ACHN (cell line): ENCODE data around the gene PTBP1.
A peak's percentile ranks its signal among the peaks of the same experiment; 100 is the strongest.

Source experiments
- DNase-seq: peaks from one replicate; pipeline ENCODE4 v3.0.0-alpha.2; 2015
- in situ Hi-C: cut with HindIII; loops from 2 replicates; pipeline ENCODE4 v1.10.0; 2017; ENCODE audit warnings: low sequenced_read_pairs, low pct_ligation_motif_present, low pct_unique_long_range_greater_than_20kb

The PTBP1 gene

GRCh38 chr19:796692-797527, at the start of gene PTBP1:
PTBP1 (plus strand) TSS chr19:797452; CDS start chr19:797498, 46 bp downstream.
- DNase-seq: peak; percentile 99
- in situ Hi-C loops: no loop called here

GRCh38 chr19:748274-748598, 49.0 kb upstream of the PTBP1 start:
- in situ Hi-C loops: no loop called here

GRCh38 chr19:749811-750210, 47.4 kb upstream of the PTBP1 start:
- DNase-seq: no peak
- in situ Hi-C loops: no loop called here

More at GRCh38 chr19:748274-748598, 49.0 kb upstream of the PTBP1 start:
- no peak for DNase-seq

- in situ Hi-C loops: no loop called here
- no peak for DNase-seq
Observed at GRCh38 chr19:750640-751423, 46.4 kb upstream of the PTBP1 start, which contains the start of gene MISP. MISP (plus strand) TSS chr19:751112; CDS start chr19:756947, 5,835 bp downstream.

DNA sequence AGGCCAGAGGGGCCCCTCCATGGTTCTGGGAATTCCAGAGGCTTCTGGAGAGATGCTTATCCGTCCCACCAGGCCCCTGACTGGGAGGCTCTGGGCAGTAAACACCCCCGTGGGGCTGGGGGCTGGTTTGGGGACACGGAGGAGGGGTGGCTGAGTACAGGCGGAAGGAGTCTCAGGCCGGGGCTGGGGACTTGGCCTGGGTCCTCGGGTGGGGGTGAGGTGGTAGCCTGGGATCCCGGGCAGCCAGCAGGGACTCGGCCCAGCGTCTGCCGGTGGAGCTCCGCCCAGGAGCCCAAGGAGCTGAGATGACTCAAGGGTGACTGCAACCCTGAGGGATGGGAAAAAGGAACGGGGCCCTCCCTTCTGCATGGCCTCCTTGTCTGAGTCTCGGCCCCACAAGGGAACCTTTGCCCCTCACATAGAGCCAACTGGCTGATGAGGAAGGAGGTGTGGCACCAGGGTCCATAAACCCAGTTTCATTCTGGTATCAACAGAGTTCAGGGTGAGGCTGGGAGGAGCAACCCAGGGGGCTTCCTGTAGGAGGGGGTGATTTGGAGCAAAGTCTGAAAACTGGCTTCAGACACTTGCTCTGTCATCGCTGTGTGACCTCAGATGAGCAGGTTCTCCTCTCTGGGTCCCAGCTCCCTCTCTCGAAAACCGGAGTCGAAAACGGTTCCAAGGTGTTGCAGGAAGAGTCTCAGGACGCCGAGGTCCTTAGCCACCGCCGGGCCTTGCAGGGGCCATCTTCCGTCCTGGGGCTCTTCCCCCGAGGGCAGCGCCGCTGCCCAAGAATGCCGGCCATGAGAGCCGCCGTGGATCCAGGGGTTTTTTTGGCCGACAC, 45.5 kb upstream of the PTBP1 start:
- in situ Hi-C loops: no loop called here
- peak; percentile 79 for DNase-seq

DNA sequence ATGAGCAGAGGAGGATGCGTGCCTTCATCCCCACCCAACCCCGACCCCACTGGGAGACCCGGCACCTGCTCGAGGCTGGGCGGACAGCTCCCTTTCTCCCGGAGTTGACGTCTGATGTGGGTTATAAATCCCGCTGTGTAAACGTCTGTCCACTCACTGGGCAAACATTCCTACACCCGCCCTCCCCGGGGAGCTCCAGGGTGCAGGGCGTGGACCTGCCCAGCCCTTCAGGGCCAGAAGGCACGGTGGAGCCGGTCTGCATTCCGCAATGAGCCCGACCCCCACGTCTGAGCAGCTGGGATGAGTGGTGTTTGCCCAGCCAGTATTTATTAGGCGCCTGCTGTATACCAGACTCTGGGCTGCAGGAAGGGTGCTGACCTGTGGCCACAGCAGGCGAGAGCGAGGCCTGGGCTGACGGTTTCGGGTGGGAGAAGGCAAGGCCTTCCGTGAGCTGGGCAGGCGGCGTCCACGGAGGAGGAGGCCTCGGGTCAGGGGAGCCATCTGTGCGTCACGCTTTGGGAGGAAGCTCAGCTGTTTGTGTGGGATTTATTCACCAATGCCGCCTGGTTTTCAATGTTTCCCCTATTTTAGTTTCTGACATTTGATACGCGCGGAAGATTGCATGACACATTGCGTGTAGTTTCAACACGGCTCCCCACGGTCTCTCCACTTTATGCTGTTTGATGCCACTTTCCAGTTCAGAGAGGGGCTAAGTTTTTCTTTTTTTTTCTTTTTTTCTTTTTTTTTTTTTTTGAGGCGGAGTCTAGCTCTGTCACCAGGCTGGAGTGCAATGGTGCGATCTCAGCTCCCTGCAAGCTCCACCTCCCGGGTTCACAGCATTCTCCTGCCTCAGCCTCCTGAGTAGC, 44.4 kb upstream of the PTBP1 start:
- DNase-seq: peak; percentile 91
- in situ Hi-C loops: no loop called here

DNA sequence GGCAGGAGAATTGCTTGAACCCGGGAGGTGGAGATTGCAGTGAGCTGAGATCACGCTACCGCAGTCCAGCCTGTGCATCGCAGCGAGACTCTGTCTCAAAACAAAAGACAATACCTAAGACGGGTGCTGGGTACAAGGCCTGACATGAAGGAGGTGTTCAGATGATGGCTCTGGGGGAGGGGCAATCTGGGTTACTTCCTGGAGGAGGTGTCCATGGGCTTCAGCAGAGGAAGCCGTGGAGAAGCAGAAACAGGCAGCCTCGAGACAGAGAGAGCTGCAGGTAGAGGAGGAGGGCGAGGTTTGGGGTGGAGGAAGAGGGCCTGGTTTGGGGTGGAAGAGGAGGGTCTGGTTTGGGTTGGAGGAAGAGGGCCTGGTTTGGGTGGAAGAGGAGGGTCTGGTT, 42.7 kb upstream of the PTBP1 start:
- in situ Hi-C loops: no loop called here
- no peak for DNase-seq

- in situ Hi-C loops: no loop called here
- no peak for DNase-seq
Observed at GRCh38 chr19:755063-755462, 42.2 kb upstream of the PTBP1 start.

GRCh38 chr19:756236-756635, 41.0 kb upstream of the PTBP1 start:
- in situ Hi-C loops: no loop called here
- peak; percentile 7 for DNase-seq

DNA sequence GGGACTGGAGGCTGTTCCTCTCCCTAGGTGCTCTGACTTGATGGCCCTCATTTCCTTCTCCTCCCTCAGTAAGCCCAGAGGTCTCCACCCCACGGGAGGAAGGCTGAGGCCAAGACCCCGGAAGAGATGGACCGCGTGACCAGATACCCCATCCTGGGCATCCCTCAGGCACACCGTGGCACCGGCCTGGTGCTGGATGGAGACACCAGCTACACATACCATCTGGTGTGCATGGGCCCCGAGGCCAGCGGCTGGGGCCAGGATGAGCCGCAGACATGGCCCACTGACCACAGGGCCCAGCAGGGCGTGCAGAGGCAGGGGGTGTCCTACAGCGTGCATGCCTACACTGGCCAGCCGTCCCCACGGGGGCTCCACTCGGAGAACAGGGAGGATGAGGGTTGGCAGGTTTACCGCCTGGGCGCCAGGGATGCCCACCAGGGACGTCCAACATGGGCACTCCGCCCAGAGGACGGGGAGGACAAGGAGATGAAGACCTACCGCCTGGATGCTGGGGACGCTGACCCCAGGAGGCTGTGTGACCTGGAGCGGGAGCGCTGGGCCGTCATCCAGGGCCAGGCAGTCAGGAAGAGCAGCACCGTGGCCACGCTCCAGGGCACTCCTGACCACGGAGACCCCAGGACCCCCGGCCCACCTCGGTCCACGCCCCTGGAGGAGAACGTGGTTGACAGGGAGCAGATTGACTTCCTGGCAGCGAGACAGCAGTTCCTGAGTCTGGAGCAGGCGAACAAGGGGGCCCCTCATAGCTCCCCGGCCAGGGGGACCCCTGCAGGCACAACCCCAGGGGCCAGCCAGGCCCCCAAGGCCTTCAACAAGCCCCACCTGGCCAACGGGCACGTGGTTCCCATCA, 40.2 kb upstream of the PTBP1 start:
- in situ Hi-C loops: no loop called here
- DNase-seq: no peak

DNA sequence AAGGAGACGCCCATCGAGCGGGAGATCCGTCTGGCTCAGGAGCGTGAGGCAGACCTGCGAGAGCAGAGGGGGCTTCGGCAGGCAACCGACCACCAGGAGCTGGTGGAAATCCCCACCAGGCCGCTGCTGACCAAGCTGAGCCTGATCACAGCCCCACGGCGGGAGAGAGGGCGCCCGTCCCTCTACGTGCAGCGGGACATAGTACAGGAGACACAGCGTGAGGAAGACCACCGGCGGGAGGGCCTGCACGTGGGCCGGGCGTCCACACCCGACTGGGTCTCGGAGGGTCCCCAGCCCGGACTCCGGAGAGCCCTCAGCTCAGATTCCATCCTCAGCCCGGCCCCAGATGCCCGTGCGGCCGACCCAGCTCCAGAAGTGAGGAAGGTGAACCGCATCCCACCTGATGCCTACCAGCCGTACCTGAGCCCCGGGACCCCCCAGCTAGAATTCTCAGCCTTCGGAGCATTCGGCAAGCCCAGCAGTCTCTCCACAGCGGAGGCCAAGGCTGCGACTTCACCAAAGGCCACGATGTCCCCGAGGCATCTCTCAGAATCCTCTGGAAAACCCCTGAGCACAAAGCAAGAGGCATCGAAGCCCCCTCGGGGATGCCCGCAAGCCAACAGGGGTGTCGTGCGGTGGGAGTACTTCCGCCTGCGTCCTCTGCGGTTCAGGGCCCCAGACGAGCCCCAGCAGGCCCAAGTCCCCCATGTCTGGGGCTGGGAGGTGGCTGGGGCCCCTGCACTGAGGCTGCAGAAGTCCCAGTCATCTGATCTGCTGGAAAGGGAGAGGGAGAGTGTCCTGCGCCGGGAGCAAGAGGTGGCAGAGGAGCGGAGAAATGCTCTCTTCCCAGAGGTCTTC, 39.2 kb upstream of the PTBP1 start:
- in situ Hi-C loops: no loop called here
- no peak for DNase-seq

DNA sequence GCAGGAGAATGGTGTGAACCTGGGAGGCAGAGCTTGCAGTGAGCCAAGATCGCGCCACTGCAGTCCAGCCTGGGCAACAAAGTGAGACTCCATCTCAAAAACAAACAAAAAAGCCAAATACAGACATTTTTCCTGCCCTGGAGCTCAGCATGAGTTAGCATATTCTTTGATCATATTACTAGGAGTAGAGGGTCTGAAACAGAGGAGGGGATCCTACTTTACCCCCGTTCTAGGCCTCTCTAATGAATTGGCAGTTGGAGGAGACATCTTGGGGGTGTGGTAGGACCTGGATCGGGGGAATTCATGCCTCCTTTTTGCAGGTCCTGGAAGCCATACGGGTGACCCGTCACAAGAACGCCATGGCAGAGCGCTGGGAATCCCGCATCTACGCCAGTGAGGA, 34.1 kb upstream of the PTBP1 start:
- in situ Hi-C loops: no loop called here

DNA sequence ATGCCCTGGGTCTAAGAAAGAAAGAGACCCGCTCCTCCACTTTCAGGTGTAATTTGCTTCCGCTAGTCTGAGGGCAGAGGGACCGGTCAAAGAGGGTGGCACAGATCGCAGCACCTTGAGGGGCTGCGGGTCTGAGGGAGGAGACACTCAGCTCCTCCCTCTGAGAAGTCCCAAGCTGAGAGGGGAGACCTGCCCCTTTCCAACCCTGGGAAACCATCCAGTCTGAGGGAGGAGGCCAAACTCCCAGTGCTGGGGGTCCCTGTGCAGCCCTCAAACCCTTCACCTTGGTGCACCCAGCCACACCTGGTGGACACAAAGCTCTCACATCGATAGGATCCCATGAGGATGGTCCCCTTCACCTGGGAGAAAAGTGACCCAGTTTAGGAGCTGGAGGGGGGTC, 33.4 kb upstream of the PTBP1 start:
- DNase-seq: no peak
- in situ Hi-C loops: no loop called here

More for the DNA sequence above, 34.1 kb upstream of the PTBP1 start:
- DNase-seq: no peak

DNA sequence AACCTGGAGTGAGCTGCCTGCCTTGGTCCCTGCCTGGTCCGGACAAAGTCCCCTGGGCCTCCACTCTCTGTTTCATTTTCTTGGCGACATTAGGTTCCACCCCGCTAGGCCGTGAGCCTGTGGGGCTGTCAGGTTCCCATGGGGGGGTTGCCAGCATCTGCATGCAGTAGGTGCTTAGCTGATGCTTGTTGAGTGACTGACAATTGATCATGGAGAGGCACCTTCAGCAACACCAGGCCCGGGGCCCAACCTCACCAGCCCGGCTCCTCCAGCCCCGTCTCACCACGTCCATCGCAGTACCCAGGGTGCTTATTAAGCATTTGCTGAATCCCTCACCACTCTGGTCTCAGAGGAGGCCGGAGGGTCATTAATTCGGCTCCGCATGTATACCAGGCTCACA, 33.0 kb upstream of the PTBP1 start:
- no peak for DNase-seq
- in situ Hi-C loops: no loop called here

GRCh38 chr19:765179-765738, 32.0 kb upstream of the PTBP1 start:
- DNase-seq: no peak
- in situ Hi-C loops: no loop called here

DNA sequence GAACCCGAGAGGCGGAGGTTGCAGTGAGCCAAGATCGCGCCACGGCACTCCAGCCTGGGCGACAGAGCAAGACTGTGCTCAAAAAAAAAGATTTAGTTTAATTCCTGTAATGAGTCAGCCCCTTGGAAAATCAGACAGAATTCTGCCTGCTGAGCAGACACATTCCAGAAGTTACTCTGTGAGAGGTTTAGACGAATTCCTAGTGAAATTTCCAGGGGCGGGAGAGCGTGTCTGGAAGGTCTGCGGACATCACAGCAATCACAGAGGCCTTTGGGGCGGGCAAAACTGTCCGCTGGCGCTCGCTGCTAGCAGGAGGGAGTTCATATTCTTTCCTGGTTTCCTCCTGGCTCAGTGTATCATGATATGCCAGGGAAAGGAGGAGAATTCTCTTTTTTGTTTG, 28.8 kb upstream of the PTBP1 start:
- in situ Hi-C loops: no loop called here
- peak; percentile 90 for DNase-seq
